Ectodermal cell (in vitro differentiated cells): ENCODE data around the gene CDK6.

Experiments used
- H3K27ac ChIP-seq: 2 replicates; pipeline ENCODE4 v1.7.0; 2013; ENCODE audit warnings: mild to moderate bottlenecking, low read depth, low read length; ENCODE audit not compliant: insufficient read depth, poor library complexity, severe bottlenecking
- H3K27me3 ChIP-seq: 2 replicates; pipeline ENCODE4 v1.7.0; 2013; ENCODE audit warnings: mild to moderate bottlenecking, low read length; ENCODE audit not compliant: insufficient read depth, control insufficient read depth, poor library complexity, severe bottlenecking
- H3K36me3 ChIP-seq: one replicate; pipeline ENCODE4 v1.7.0; 2013; ENCODE audit warnings: low read length; ENCODE audit not compliant: control insufficient read depth, insufficient read depth
- H3K4me1 ChIP-seq: one replicate; pipeline ENCODE4 v1.7.0; 2013; ENCODE audit warnings: low read length; ENCODE audit not compliant: control insufficient read depth, insufficient read depth
- H3K4me3 ChIP-seq: 2 replicates; pipeline ENCODE4 v1.7.0; 2013; ENCODE audit warnings: low read depth, low read length, control low read depth; ENCODE audit not compliant: insufficient read depth
- H3K9me3 ChIP-seq: 2 replicates; pipeline ENCODE4 v1.7.0; 2013; ENCODE audit warnings: mild to moderate bottlenecking, low read length, moderate library complexity; ENCODE audit not compliant: control insufficient read depth
- WGBS, 2 experiments: methylation state at CpG; one replicate each; pipeline ENCODE4 v1.1.7; 2013; ENCODE audit warnings: missing lambda C conversion rate in 2 of 2; 5-methylcytosine and 5-hydroxymethylcytosine counted together

The CDK6 gene

GRCh38 chr7:92797693-92798092 lies 38.7 kb downstream of the CDK6 start:
- WGBS, 2 experiments, result 76% methylated on average over 4 of the region's 4 CpGs
- Histone ChIP-seq H3K4me1 (no peaks in the 10 kb centered on the region), H3K4me3 (no peak overlapping the region), H3K27me3 (no peaks in the 10 kb centered on the region), H3K9me3 (no peaks in the 10 kb centered on the region), H3K27ac (no peak overlapping the region), H3K36me3 (no peaks in the 10 kb centered on the region)

GRCh38 chr7:92797284-92797683 lies 39.1 kb downstream of the CDK6 start:
- Histone ChIP-seq H3K4me3 (no peak overlapping the region), H3K27me3 (no peaks in the 10 kb centered on the region), H3K9me3 (no peaks in the 10 kb centered on the region), H3K36me3 (no peaks in the 10 kb centered on the region), H3K27ac (no peak overlapping the region), H3K4me1 (no peaks in the 10 kb centered on the region)
- WGBS, 2 experiments, result 100% methylated on average over 1 of the region's 1 CpG

DNA sequence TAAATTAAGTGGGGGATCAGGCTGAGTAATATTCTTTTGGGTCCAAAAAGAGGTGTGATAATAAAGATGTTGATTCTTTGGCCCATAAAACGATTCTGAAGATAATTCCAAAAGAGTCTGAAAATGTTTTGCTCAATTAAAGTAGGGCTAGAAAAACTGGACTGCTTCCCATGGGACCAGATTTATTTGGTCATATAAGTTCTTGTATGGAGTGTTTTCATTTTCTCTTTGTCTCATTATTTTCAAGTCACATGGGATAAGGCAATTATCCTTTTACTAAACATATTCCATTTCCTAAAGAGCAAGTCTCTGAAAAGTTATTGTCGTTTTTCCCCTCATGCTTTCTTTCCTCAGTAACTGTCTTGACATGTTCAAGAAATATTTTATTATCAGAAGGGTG lies 41.5 kb downstream of the CDK6 start:
- Histone ChIP-seq H3K9me3 (no peaks in the 10 kb centered on the region), H3K4me1 (no peaks in the 10 kb centered on the region), H3K36me3 (no peaks in the 10 kb centered on the region), H3K27me3 (no peaks in the 10 kb centered on the region), H3K4me3 (no peak overlapping the region), H3K27ac (no peak overlapping the region)
- 90 to 92% methylated on average over 1 to 2 of the region's 2 CpGs for WGBS, 2 experiments

DNA sequence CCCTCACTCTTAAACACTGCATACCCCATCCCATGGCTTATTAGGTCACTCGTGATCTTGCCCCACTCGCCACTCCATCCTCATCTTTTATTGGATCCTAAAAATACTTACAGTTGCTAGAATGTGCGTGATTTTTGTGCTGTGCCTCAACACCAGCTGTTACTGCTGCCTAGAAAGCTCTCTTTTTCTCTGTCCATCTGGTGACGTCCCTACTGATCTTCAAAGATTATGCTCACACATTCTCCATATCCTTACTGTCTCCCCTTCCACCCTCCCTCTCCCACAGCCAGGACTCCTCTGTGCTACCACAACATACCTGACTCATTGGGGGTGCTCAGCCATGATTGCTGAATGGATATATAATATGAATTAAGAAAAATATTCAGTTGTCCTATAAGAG lies 42.0 kb downstream of the CDK6 start:
- Histone ChIP-seq H3K27me3 (no peaks in the 10 kb centered on the region), H3K4me1 (no peaks in the 10 kb centered on the region), H3K4me3 (no peak overlapping the region), H3K36me3 (no peaks in the 10 kb centered on the region), H3K9me3 (no peaks in the 10 kb centered on the region), H3K27ac (no peak overlapping the region)
- WGBS, 2 experiments, result 92 to 93% methylated on average over 4 of the region's 4 CpGs

DNA sequence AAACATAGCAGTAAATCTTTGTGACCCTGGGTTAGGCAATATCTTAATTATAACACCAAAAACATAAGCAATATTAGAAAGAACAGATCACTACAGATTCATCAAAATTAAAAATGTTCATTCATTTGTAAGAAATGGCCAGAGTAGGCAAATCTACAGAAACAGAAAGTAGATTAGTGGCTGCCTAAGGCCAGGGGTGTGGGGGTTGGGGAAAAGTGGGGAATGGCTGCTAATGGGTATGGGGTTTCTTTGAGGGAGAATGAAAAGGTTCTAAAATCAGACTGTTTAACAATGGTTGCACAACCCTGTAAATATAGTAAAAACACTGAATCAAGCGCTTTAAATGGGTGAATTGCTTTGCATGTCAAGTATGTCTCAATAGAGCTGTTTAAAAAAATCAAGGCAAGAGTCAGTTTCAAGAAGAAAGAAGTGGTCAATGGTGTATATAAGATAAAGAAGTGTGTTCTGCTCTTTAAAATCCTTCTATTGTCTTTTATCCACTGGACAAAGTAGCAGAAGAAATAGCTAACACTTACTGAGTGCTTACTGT lies 42.6 kb downstream of the CDK6 start:
- Histone ChIP-seq H3K36me3 (no peaks in the 10 kb centered on the region), H3K27ac (no peak overlapping the region), H3K4me1 (no peaks in the 10 kb centered on the region), H3K27me3 (no peaks in the 10 kb centered on the region), H3K9me3 (no peaks in the 10 kb centered on the region), H3K4me3 (no peak overlapping the region)
- 92 to 100% methylated on average over 1 of the region's 1 CpG for WGBS, 2 experiments

- H3K4me3 ChIP-seq, result no peak overlapping the region
- H3K27me3 ChIP-seq, result no peaks in the 10 kb centered on the region
- H3K27ac ChIP-seq, result no peak overlapping the region
- H3K9me3 ChIP-seq, result no peaks in the 10 kb centered on the region
- WGBS, 2 experiments, result 85 to 100% methylated on average over 1 of the region's 1 CpG
- H3K36me3 ChIP-seq, result no peaks in the 10 kb centered on the region
- peaks cover 2% of the 10 kb centered on the region for H3K4me1 ChIP-seq
Measured at GRCh38 chr7:92790992-92791391, 45.4 kb downstream of the CDK6 start.

- WGBS, 2 experiments, result 95 to 97% methylated on average over 1 of the region's 1 CpG
- H3K27me3 ChIP-seq, result no peaks in the 10 kb centered on the region
- H3K36me3 ChIP-seq, result no peaks in the 10 kb centered on the region
- H3K9me3 ChIP-seq, result no peaks in the 10 kb centered on the region
- peaks cover 10% of the 10 kb centered on the region for H3K4me1 ChIP-seq
- no peak overlapping the region for H3K27ac ChIP-seq
- no peak overlapping the region for H3K4me3 ChIP-seq
Measured at GRCh38 chr7:92788559-92789183, 47.7 kb downstream of the CDK6 start.

DNA sequence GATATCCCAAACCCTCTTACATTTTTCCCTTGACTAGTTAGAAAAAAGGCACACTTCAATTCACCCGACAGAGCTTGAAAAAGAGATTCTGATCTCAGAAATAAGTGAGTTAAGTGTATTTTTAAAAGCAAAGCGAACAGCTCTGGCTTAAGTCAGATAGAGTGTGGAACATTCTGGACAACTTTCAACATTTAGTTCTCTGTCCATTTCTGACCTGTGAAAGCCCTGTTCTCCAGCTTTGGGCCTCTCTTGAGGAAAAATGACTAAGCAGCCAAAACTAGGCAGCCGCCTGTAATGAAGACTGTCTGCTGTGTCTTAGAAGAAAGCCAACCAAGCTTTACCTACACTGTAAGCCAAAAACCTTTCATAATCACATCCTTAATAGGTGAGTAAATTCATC lies 50.5 kb downstream of the CDK6 start:
- Histone ChIP-seq H3K27ac (no peak overlapping the region), H3K27me3 (no peaks in the 10 kb centered on the region), H3K9me3 (no peaks in the 10 kb centered on the region), H3K36me3 (no peaks in the 10 kb centered on the region), H3K4me3 (no peak overlapping the region), H3K4me1 (peaks cover 15% of the 10 kb centered on the region)
- WGBS, 2 experiments, result 90 to 92% methylated on average over 3 of the region's 3 CpGs

DNA sequence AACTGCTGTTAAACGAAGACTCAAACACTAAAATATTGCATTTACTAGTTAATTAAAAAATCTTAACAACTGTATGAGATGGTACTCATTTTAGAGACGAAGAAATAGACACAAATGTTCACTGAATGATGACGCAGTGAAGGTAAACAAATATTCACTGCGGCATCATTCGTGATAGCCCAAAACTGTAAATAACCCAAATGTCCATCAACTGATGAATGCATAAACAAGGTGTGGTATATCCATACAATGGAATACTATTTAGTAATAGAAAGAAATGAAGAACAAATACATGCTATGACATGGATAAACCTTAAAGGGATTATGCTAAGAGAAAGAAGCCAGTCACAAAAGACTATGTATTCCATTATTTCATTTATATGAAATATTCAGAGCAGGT lies 51.4 kb downstream of the CDK6 start:
- Histone ChIP-seq H3K4me1 (peaks cover 17% of the 10 kb centered on the region), H3K36me3 (no peaks in the 10 kb centered on the region), H3K4me3 (no peak overlapping the region), H3K9me3 (no peaks in the 10 kb centered on the region), H3K27me3 (no peaks in the 10 kb centered on the region), H3K27ac (no peak overlapping the region)
- WGBS, 2 experiments, result 80 to 98% methylated on average over 4 to 5 of the region's 5 CpGs

DNA sequence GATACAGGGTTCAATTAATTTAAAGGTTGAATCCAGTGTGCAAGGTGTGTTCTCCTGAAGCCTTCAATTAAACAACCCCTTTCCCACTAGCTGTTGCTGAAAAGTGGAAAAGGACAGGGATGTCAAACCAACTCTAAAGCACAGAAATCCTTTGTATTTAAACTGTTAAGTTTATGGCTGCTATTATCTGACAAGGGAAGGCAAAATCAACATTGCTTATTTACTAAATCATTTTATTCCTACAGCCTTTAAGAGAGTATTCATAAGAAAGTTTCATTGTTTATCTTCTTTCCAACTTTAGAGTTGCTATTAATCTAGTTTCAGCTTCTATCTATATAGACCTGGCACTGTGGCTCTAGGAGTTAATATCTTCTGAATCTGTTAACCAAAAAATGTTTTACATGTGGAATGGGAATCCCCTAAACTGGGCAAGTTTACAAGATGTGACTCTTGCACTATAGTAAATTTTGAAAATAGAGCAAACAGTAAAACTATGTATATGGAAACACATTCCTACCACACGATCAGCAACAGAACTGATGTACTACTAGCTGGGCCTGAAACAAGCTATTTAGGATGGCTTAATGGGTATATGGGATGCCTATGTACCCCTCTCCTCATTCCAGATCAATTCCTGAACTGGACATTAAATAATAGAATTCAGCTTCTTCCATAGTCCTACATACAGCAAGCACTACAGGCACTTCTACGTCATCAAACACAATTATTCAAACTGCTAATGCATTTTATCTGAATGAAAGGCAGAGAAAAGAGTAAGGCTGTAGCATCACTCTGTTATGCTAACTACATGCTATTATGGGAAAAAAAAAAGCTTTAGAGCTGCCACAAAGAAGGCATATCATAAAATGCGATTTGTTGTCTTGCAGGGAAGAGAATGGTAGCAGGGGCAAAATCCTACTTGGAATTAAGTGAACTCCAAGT lies 52.8 kb downstream of the CDK6 start:
- peaks cover 17% of the 10 kb centered on the region for H3K4me1 ChIP-seq
- H3K36me3 ChIP-seq, result no peaks in the 10 kb centered on the region
- 85 to 89% methylated on average over 2 to 3 of the region's 3 CpGs for WGBS, 2 experiments
- no peak overlapping the region for H3K4me3 ChIP-seq
- no peak overlapping the region for H3K27ac ChIP-seq
- no peaks in the 10 kb centered on the region for H3K27me3 ChIP-seq
- no peaks in the 10 kb centered on the region for H3K9me3 ChIP-seq
